WERI-Rb-1 (cell line): ENCODE results near the gene COL18A1.

Experiments used
- DNase-seq: peaks from one replicate; pipeline ENCODE4 v3.0.0-alpha.2; 2020
- H3K27ac ChIP-seq: fragments of 250-450 bp; sonication (Bioruptor Pico); 2 replicates; pipeline ENCODE4 v1.5.1; 2020; ENCODE audit warnings: mild to moderate bottlenecking, moderate library complexity
- H3K27me3 ChIP-seq: fragments of 250-450 bp; sonication (Bioruptor Pico); 2 replicates; pipeline ENCODE4 v1.5.1; 2021; ENCODE audit warnings: mild to moderate bottlenecking, low read depth, moderate library complexity; ENCODE audit not compliant: insufficient read depth, severe bottlenecking
- H3K36me3 ChIP-seq: fragments of 250-450 bp; sonication (Bioruptor Pico); 2 replicates; pipeline ENCODE4 v1.5.1; 2020; ENCODE audit warnings: mild to moderate bottlenecking, moderate library complexity
- H3K4me3 ChIP-seq: 2 replicates; pipeline ENCODE4 v1.5.1; 2011; ENCODE audit warnings: low read depth, mild to moderate bottlenecking, control low read depth, low read length
- H3K9me3 ChIP-seq: fragments of 250-450 bp; sonication (Bioruptor Pico); 2 replicates; pipeline ENCODE4 v1.5.1; 2021; ENCODE audit warnings: mild to moderate bottlenecking, moderate library complexity; ENCODE audit not compliant: severe bottlenecking
- CTCF ChIP-seq: IDR thresholded peaks from 2 replicates; pipeline ENCODE4 v1.5.1; 2011; ENCODE audit warnings: low read depth, mild to moderate bottlenecking, control low read depth, inconsistent platforms, low read length

The COL18A1 gene

GRCh38 chr21:45467221-45467779 is 62.3 kb downstream of the COL18A1 start:
- Histone ChIP-seq H3K36me3 (no peaks in the 10 kb centered on the region), H3K4me3 (no peak overlapping the region), H3K27me3 (no peaks in the 10 kb centered on the region), H3K9me3 (peaks cover 3% of the 10 kb centered on the region), H3K27ac (peak overlapping the region; percentile 47)
- DNase-seq, result no peak
- no peak for TF ChIP-seq CTCF

GRCh38 chr21:45468051-45468970 is 63.3 kb downstream of the COL18A1 start:
- Histone ChIP-seq H3K9me3 (no peaks in the 10 kb centered on the region), H3K27ac (no peak overlapping the region; the same call in 1 of the 2 replicates), H3K4me3 (no peak overlapping the region), H3K36me3 (no peaks in the 10 kb centered on the region), H3K27me3 (no peaks in the 10 kb centered on the region)
- TF ChIP-seq CTCF, result no peak
- no peak for DNase-seq

- TF ChIP-seq CTCF, result no peak
- Histone ChIP-seq H3K36me3 (no peaks in the 10 kb centered on the region), H3K9me3 (no peaks in the 10 kb centered on the region), H3K27ac (no peak overlapping the region), H3K27me3 (no peaks in the 10 kb centered on the region), H3K4me3 (no peak overlapping the region)
- DNase-seq, result no peak
Measured at GRCh38 chr21:45468971-45469272, 64.0 kb downstream of the COL18A1 start.

- H3K27me3 ChIP-seq, result no peaks in the 10 kb centered on the region
- H3K36me3 ChIP-seq, result no peaks in the 10 kb centered on the region
- no peak overlapping the region for H3K4me3 ChIP-seq
- TF ChIP-seq CTCF, result no peak
- DNase-seq, result no peak
- H3K27ac ChIP-seq, result no peak overlapping the region
- H3K9me3 ChIP-seq, result no peaks in the 10 kb centered on the region
Measured at GRCh38 chr21:45469273-45470086, 64.5 kb downstream of the COL18A1 start.

- no peak overlapping the region for H3K27ac ChIP-seq
Measured at GRCh38 chr21:45470087-45470515, 65.1 kb downstream of the COL18A1 start.

More at GRCh38 chr21:45470087-45470515, 65.1 kb downstream of the COL18A1 start:
- DNase-seq, result no peak
- no peaks in the 10 kb centered on the region for H3K36me3 ChIP-seq
- no peaks in the 10 kb centered on the region for H3K27me3 ChIP-seq
- no peaks in the 10 kb centered on the region for H3K9me3 ChIP-seq
- H3K4me3 ChIP-seq, result no peak overlapping the region
- TF ChIP-seq CTCF, result no peak
